Occipital lobe (tissue), 1 donor: ENCODE results near the gene AIPL1. TPM values are rescaled to one million over a fixed set of nuclear protein-coding genes. Genes with fewer than 3 reads are reported as not detected.

Experiments used
- total RNA-seq: library from RNA; depleted of rRNA; stranded (reverse); fragments of >200 nt; gene quantifications from one replicate; pipeline ENCODE4 v1.2.3, GENCODE V29; 2014

Gene AIPL1
- total RNA-seq, 1 donor from 2014 or later = not detected

Other genes starting within 250 kb of the AIPL1 start
- 5.9 TPM for gene PIMREG, start 9.3 kb upstream of the AIPL1 start, total RNA-seq
- gene PITPNM3, start 121.4 kb upstream of the AIPL1 start, total RNA-seq = 13.9 TPM
- 28.4 TPM for gene KIAA0753, start 205.6 kb upstream of the AIPL1 start, total RNA-seq
- 13.3 TPM for gene TXNDC17, start 205.9 kb upstream of the AIPL1 start, total RNA-seq
- gene MED31, start 216.5 kb upstream of the AIPL1 start, total RNA-seq = 16.1 TPM
- gene C17orf100, start 216.6 kb upstream of the AIPL1 start, total RNA-seq = 2.3 TPM